Body of pancreas (tissue), 4 donors: ENCODE measurements around the gene TRMT11. TPM values are rescaled to one million over a fixed set of nuclear protein-coding genes. Genes with fewer than 3 reads are reported as not detected.
A peak's percentile ranks its signal among the peaks of the same experiment; 100 is the strongest.
"Not testable (repeated sequence)": the region's sequence is repeated elsewhere in the genome, so short reads cannot be mapped to it uniquely, and the experiment has no call there.

ENCODE experiments used
- ATAC-seq: fragments of 150-250 bp; one replicate; pipeline ENCODE4 v1.9.1; 2016
- DNase-seq, 4 donors: peaks; one replicate each; pipeline ENCODE4 v3.0.0-alpha.2; 2019
- H3K27ac ChIP-seq, 4 donors: fragments of 200-600 bp; sonication (generic); 1 replicate in 3 of 4; 2 replicates in 1 of 4; pipeline versions ENCODE4 v1.5.1 to v1.6.1; 2016 to 2019; ENCODE audit warnings: mild to moderate bottlenecking in 1 of 4, mixed read lengths in 1 of 4, moderate library complexity in 1 of 4
- H3K27me3 ChIP-seq, 2 donors: fragments of 200-600 bp; sonication (generic); one replicate each; pipeline ENCODE4 v1.6.0; 2016; ENCODE audit warnings: mild to moderate bottlenecking in 1 of 2
- H3K36me3 ChIP-seq, 2 donors: fragments of 200-600 bp; sonication (generic); replicated peaks in 1 of 2; 2 replicates each; pipeline ENCODE4 v1.5.1; 2016; ENCODE audit warnings: low read depth in 2 of 2; ENCODE audit not compliant: insufficient read depth in 1 of 2
- H3K4me1 ChIP-seq: fragments of 200-600 bp; sonication (generic); one replicate; pipeline ENCODE4 v1.6.0; 2016
- H3K4me3 ChIP-seq, 2 donors: fragments of 200-600 bp; sonication (generic); 1 replicate in 1 of 2; 2 replicates in 1 of 2; pipeline ENCODE4 v1.5.1; 2016 to 2019
- H3K9me3 ChIP-seq, 3 donors: fragments of 200-600 bp; sonication (generic); 1 replicate in 2 of 3; 2 replicates in 1 of 3; pipeline ENCODE4 v1.5.1; 2016
- CTCF ChIP-seq, 7 experiments: fragments of 450-650 bp in 4 of 7; fragments of 200-600 bp in 3 of 7; sonication (generic) in 3 of 7; IDR thresholded peaks; one replicate each; pipeline ENCODE4 v1.5.1; 2016 to 2019; ENCODE audit warnings: antibody characterized with exemption in 7 of 7
- POLR2A ChIP-seq, 3 donors: fragments of 450-650 bp; IDR thresholded peaks; one replicate each; pipeline ENCODE4 v1.6.1; 2016; ENCODE audit warnings: antibody characterized with exemption in 3 of 3, mild to moderate bottlenecking in 2 of 3
- WGBS, 2 donors: methylation state at CpG; one replicate each; pipeline ENCODE4 v1.1.5; 2017; 5-methylcytosine and 5-hydroxymethylcytosine counted together
- intact Hi-C: fragments of 100-400 bp; cut with DNase I; formaldehyde crosslinking; loops from one replicate; pipeline ENCODE4 v1.15.1; 2023
- total RNA-seq, 2 donors: library from RNA; depleted of rRNA; stranded (reverse); fragments of >200 nt; gene quantifications; one replicate each; pipeline ENCODE4 v1.1.0, GENCODE V29; 2016

Gene TRMT11
- total RNA-seq, 2 donors from 2014 or later, result 26.5 to 26.7 TPM

GRCh38 chr6:125945378-125946141 is 40.8 kb upstream of the TRMT11 start:
- 55 to 72% methylated on average over 1 of the region's 1 CpG for WGBS, 2 donors
- H3K27ac ChIP-seq, result peak overlapping the region in 3 of 4 donors; percentile 79 to 85 (median 82)
- no peak for ATAC-seq

GRCh38 chr6:125947615-125948014 is 38.7 kb upstream of the TRMT11 start:
- WGBS, 2 donors, result 80 to 91% methylated on average over 2 of the region's 2 CpGs
- Histone ChIP-seq H3K36me3 (no peaks in the 10 kb centered on the region), H3K27me3 (no peaks in the 10 kb centered on the region), H3K27ac (no peak overlapping the region), H3K4me3 (no peak overlapping the region), H3K4me1 (peaks cover 41% of the 10 kb centered on the region), H3K9me3 (no peaks in the 10 kb centered on the region)
- intact Hi-C loops, result no loop called here
- ATAC-seq (no peak), DNase-seq (no peak)
- no peak for TF ChIP-seq CTCF (IDR thresholded peaks at IDR 0.05)
- no peak for TF ChIP-seq POLR2A (IDR thresholded peaks at IDR 0.05)

More at GRCh38 chr6:125945378-125946141, 40.8 kb upstream of the TRMT11 start:
- intact Hi-C loops, result no loop called here
- Histone ChIP-seq H3K36me3 (no peaks in the 10 kb centered on the region), H3K4me3 (no peak overlapping the region), H3K9me3 (no peaks in the 10 kb centered on the region), H3K27me3 (no peaks in the 10 kb centered on the region), H3K4me1 (peaks cover 51% of the 10 kb centered on the region)
- no peak for TF ChIP-seq CTCF (IDR thresholded peaks at IDR 0.05)
- DNase-seq, result no peak

GRCh38 chr6:125948455-125948854 is 37.9 kb upstream of the TRMT11 start:
- DNase-seq (no peak), ATAC-seq (no peak)
- no peaks in the 10 kb centered on the region for H3K36me3 ChIP-seq
- H3K27me3 ChIP-seq, result no peaks in the 10 kb centered on the region
- peaks cover 32% of the 10 kb centered on the region for H3K4me1 ChIP-seq
- no peaks in the 10 kb centered on the region for H3K9me3 ChIP-seq
- intact Hi-C loops, result no loop called here
- 85 to 91% methylated on average over 3 of the region's 3 CpGs for whole genome bisulfite sequencing, 2 donors
- H3K27ac ChIP-seq, result no peak overlapping the region
- TF ChIP-seq POLR2A (IDR thresholded peaks at IDR 0.05), result no peak
- no peak for TF ChIP-seq CTCF (IDR thresholded peaks at IDR 0.05)
- H3K4me3 ChIP-seq, result no peak overlapping the region

GRCh38 chr6:125949069-125949468 is 37.3 kb upstream of the TRMT11 start:
- TF ChIP-seq POLR2A (IDR thresholded peaks at IDR 0.05) (no peak), CTCF (IDR thresholded peaks at IDR 0.05) (no peak)
- H3K27ac ChIP-seq, result no peak overlapping the region
- no peak overlapping the region for H3K4me3 ChIP-seq
- no peak for ATAC-seq
- no peaks in the 10 kb centered on the region for H3K27me3 ChIP-seq
- DNase-seq, result no peak
- H3K4me1 ChIP-seq, result peaks cover 26% of the 10 kb centered on the region
- WGBS, 2 donors, result 80 to 86% methylated on average over 2 of the region's 2 CpGs
- intact Hi-C loops, result no loop called here
- no peaks in the 10 kb centered on the region for H3K36me3 ChIP-seq
- no peaks in the 10 kb centered on the region for H3K9me3 ChIP-seq

- 84% methylated on average over 6 of the region's 6 CpGs for WGBS, 2 donors
- Histone ChIP-seq H3K27ac (no peak overlapping the region), H3K36me3 (no peaks in the 10 kb centered on the region), H3K27me3 (no peaks in the 10 kb centered on the region), H3K9me3 (no peaks in the 10 kb centered on the region), H3K4me3 (no peak overlapping the region), H3K4me1 (peaks cover 14% of the 10 kb centered on the region)
- ATAC-seq (no peak), DNase-seq (no peak)
- intact Hi-C loops, result loop anchor here (10.0 kb wide), 1 partner anchor 45 kb away; no protein-coding TSS in a partner anchor
- TF ChIP-seq POLR2A (IDR thresholded peaks at IDR 0.05), result no peak
- TF ChIP-seq CTCF (IDR thresholded peaks at IDR 0.05), result no peak
These were observed 36.0 kb upstream of the TRMT11 start for GRCh38 chr6:125950293-125950692.

GRCh38 chr6:125950716-125951115 is 35.6 kb upstream of the TRMT11 start:
- ATAC-seq, H3K4me1 ChIP-seq, H3K27me3 ChIP-seq, H3K27ac ChIP-seq, H3K9me3 ChIP-seq, H3K36me3 ChIP-seq, H3K4me3 ChIP-seq, DNase-seq: not testable (repeated sequence)
- intact Hi-C loops, result loop anchor here (10.0 kb wide), 1 partner anchor 46 kb away; no protein-coding TSS in a partner anchor
- WGBS, 2 donors, result 69 to 73% methylated on average over 6 of the region's 6 CpGs
